HL-60 (cell line): Measurements from ENCODE around the gene C6.

ENCODE experiments used
- DNase-seq, 2 experiments: peaks; one replicate each; pipeline ENCODE4 v3.0.0-alpha.2; 2010 to 2020; ENCODE audit warnings: low read depth in 1 of 2, low spot score in 1 of 2
- H3K27ac ChIP-seq: fragments of 250-450 bp; sonication (Bioruptor Pico); replicated peaks from 2 replicates; pipeline ENCODE4 v1.5.1; 2020; ENCODE audit warnings: mild to moderate bottlenecking, moderate library complexity
- H3K27me3 ChIP-seq: fragments of 250-450 bp; sonication (Bioruptor Pico); 2 replicates; pipeline ENCODE4 v1.5.1; 2021; ENCODE audit warnings: mild to moderate bottlenecking, moderate library complexity; ENCODE audit not compliant: insufficient read depth, poor library complexity, severe bottlenecking
- H3K4me3 ChIP-seq: replicated peaks from 2 replicates; pipeline ENCODE4 v1.5.1; 2011; ENCODE audit warnings: mild to moderate bottlenecking, control low read depth, low read length; ENCODE audit not compliant: insufficient read depth
- CTCF ChIP-seq: IDR thresholded peaks from one replicate; pipeline ENCODE4 v1.5.1; 2011; ENCODE audit warnings: low read length, control low read depth, inconsistent platforms; ENCODE audit not compliant: insufficient read depth
- GABPA ChIP-seq: IDR thresholded peaks from 2 replicates; pipeline ENCODE4 v1.6.1; 2012; ENCODE audit warnings: low read depth
- POLR2AphosphoS5 ChIP-seq: IDR thresholded peaks from 2 replicates; pipeline ENCODE4 v1.6.1; 2012; ENCODE audit warnings: low read depth
- REST ChIP-seq: IDR thresholded peaks from 2 replicates; pipeline ENCODE4 v1.6.1; 2012; ENCODE audit warnings: low read depth; ENCODE audit not compliant: insufficient replicate concordance
- SPI1 ChIP-seq: IDR thresholded peaks from 2 replicates; pipeline ENCODE4 v1.6.1; 2012; ENCODE audit warnings: low read depth, mild to moderate bottlenecking, borderline replicate concordance

The C6 gene

GRCh38 chr5:41246376-41246775, 33.0 kb upstream of the C6 start:
- no peak overlapping the region for H3K27ac ChIP-seq
- no peak for DNase-seq

DNA sequence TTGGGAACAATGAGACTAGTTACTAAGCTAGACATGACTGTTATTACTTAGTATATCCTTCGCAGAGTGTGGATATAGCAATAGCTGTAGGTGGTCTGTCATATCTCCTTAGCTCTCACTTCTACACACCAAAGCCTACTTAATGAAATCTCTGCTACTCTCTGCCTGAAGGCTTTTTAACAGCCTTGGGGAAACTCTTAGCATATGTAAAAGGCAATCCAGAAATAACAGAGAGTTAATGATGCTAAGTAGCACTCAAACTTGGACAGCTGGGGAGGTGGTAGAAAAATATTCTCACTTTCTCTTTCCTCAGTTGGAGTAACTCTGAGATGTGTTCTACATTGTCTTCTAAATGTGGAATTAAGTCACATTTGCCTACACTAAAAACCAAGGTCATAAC, 30.2 kb upstream of the C6 start:
- no peak for TF ChIP-seq GABPA
- no peak for TF ChIP-seq POLR2AphosphoS5
- TF ChIP-seq CTCF: no peak
- TF ChIP-seq SPI1: no peak
- no peak overlapping the region for H3K27ac ChIP-seq
- H3K4me3 ChIP-seq: no peak overlapping the region
- H3K27me3 ChIP-seq: no peaks in the 10 kb centered on the region
- DNase-seq: no peak

More at GRCh38 chr5:41246376-41246775, 33.0 kb upstream of the C6 start:
- TF ChIP-seq GABPA: no peak
- Histone ChIP-seq H3K27me3 (no peaks in the 10 kb centered on the region), H3K4me3 (no peak overlapping the region)

DNA sequence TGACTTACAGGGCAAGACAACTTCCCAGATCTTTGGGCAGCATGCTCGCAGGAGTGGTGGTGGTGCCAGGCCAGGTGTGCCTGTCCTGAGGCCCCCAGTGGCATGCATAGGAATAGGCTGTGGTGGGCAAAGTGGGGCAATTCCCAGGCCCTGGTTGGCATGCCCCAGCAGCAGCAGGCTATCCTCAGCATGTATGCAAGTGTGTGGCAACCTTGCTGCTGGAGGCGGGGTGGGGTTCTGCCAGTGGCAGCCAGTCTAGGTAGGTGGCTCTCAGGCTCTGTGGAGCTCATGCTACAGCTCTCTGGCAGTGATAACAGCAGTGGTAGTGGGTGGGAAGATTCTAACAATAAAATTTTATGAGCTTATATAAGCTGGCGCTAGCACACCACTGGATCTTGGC, 27.7 kb upstream of the C6 start:
- TF ChIP-seq REST: no peak
- no peak for TF ChIP-seq GABPA
- no peak for DNase-seq
- Histone ChIP-seq H3K27ac (no peak overlapping the region), H3K27me3 (no peaks in the 10 kb centered on the region), H3K4me3 (no peak overlapping the region)

GRCh38 chr5:41240390-41240789, 27.1 kb upstream of the C6 start:
- no peak overlapping the region for H3K4me3 ChIP-seq
- no peak for DNase-seq
- H3K27ac ChIP-seq: no peak overlapping the region
- H3K27me3 ChIP-seq: no peaks in the 10 kb centered on the region
- no peak for TF ChIP-seq POLR2AphosphoS5
- no peak for TF ChIP-seq CTCF
- no peak for TF ChIP-seq SPI1
- TF ChIP-seq REST: no peak
- no peak for TF ChIP-seq GABPA

DNA sequence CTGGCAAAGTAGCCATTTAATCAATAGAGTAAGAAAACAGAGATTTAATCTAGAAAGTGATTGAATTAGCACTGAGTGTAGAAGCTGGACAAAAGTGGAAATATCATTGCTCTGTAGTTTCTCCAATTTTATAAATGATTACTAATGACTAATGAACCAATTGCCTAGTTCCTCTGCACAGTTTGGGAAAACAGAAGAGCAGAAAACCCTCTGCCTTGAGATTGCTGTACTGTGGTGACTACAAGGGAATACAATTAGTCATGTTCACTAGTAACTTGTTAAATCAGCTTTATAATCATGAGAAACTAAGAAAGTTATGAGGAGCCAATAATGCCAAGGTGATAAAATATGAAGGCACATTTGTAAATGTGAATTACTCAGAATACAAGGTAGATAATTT, 21.1 kb upstream of the C6 start:
- Histone ChIP-seq H3K27ac (no peak overlapping the region), H3K4me3 (no peak overlapping the region), H3K27me3 (no peaks in the 10 kb centered on the region)
- no peak for DNase-seq
- TF ChIP-seq SPI1 (no peak), POLR2AphosphoS5 (no peak), REST (no peak), CTCF (no peak), GABPA (no peak)
